Stimulated activated naive CD8-positive, alpha-beta T cell treated with anti-CD3 and anti-CD28 coated beads, Interleukin-15, Interleukin-2, amounts not matched to agents 100 ng/mL and 50 ng/mL, for 24 hours (primary cell): ENCODE measurements around the gene LBHD1.
"Not testable (repeated sequence)": the region's sequence is repeated elsewhere in the genome, so short reads cannot be mapped to it uniquely, and the experiment has no call there.

ENCODE experiments used
- H3K27ac Mint-ChIP-seq: one replicate; pipeline ENCODE4 v1.8.0; 2021; ENCODE audit warnings: mild to moderate bottlenecking, mixed read lengths
- H3K27me3 Mint-ChIP-seq: one replicate; pipeline ENCODE4 v1.8.0; 2021; ENCODE audit warnings: mixed read lengths
- H3K36me3 Mint-ChIP-seq: one replicate; pipeline ENCODE4 v1.8.0; 2021; ENCODE audit warnings: low read depth, mixed read lengths
- H3K4me1 Mint-ChIP-seq: one replicate; pipeline ENCODE4 v1.8.0; 2021; ENCODE audit warnings: low read depth, mixed read lengths
- H3K4me3 Mint-ChIP-seq: one replicate; pipeline ENCODE4 v1.8.0; 2021; ENCODE audit warnings: mild to moderate bottlenecking, mixed read lengths
- H3K9me3 Mint-ChIP-seq: one replicate; pipeline ENCODE4 v1.8.0; 2021; ENCODE audit warnings: mixed read lengths

LBHD1 gene

DNA sequence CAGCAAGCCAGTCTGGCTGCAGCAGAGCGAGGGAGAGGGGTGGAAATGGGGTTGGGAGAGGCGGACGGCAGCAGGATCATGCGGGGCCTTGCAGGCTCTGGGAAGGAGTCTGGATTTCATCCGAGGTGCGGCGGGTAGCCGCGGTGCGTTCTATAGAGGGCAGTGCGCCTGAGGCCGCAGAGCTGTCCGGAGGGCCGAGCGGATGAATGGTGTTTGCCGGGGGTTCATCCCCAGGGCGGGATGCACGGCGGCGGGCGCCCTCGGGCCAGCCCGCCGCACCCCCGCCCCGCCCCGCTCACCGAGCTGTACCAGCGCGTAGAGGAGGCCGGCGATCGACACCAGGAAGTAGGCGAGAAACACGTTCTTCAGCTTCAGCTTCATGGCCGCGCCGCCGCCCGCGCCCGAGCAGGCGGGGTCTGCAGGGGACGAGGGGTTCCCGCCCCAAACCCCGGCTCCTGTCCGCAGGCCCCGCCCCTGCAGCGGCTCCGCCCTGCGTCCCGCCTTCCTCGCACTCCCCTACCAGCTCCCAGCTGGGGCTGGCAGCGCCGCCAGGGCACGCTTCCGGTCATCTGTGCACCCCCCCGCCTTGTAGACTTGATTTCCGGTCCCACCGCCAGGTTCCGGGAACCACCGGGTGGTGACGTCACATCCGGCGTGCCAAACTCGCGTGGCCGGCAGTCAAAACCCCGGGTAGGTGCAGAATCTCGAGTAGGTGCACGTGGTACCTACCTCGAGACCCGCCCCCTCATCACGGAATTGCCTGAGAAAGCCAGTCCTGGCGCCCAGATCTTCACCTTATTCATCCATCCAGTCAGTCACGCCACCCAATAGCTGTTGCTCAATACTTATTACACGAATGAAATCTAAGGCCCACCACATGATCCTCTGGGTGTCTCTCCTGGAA is 50.2 kb downstream of the LBHD1 start, which contains the start of gene B3GAT3:
Gene B3GAT3 (minus strand): TSS at position 420 of the 904 bp plus-strand sequence. CDS start 39 bp downstream, at position 381.
- H3K27ac Mint-ChIP-seq: peak within 1 kb of the TSS; percentile 93
- H3K27me3 Mint-ChIP-seq: no peaks in the 10 kb centered on the region
- peak within 1 kb of the TSS; percentile 93 for H3K4me3 Mint-ChIP-seq
- peaks cover 32% of the 10 kb centered on the region for H3K4me1 Mint-ChIP-seq
- peaks cover 50% of the 10 kb centered on the region for H3K36me3 Mint-ChIP-seq
- no peaks in the 10 kb centered on the region for H3K9me3 Mint-ChIP-seq

GRCh38 chr11:62621027-62621566 is 51.0 kb downstream of the LBHD1 start:
- H3K27me3 Mint-ChIP-seq: no peaks in the 10 kb centered on the region

DNA sequence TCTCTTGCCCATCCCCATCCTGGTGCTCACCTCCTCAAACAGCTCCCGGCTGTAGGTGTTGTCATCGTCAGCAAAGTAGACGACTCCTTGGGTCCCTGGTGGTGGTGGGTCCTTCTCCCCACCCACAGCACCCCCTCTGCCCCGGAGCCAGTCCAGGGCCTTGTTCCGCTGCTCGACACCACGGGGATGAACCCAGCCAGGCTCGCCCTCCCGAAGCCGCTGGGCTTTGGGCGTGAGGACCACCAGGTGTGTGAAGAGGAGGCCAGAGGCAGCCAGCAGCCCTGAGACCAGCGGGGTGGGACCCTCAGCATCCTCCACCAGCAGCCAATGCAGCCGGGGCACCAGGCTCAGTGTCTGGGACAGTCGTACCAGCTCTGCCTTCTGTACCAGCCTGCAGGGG is 55.1 kb downstream of the LBHD1 start:
- not testable (repeated sequence) for H3K27me3 Mint-ChIP-seq, H3K9me3 Mint-ChIP-seq, H3K27ac Mint-ChIP-seq, H3K4me3 Mint-ChIP-seq
- Mint-ChIP-seq H3K4me1 (peaks cover 42% of the 10 kb centered on the region), H3K36me3 (peaks cover 28% of the 10 kb centered on the region)

More at GRCh38 chr11:62621027-62621566, 51.0 kb downstream of the LBHD1 start:
- H3K4me3 Mint-ChIP-seq: peak overlapping the region; percentile 93
- peak overlapping the region; percentile 93 for H3K27ac Mint-ChIP-seq
- H3K9me3 Mint-ChIP-seq: no peaks in the 10 kb centered on the region
- peaks cover 47% of the 10 kb centered on the region for H3K36me3 Mint-ChIP-seq
- peaks cover 32% of the 10 kb centered on the region for H3K4me1 Mint-ChIP-seq

GRCh38 chr11:62615521-62615920 is 56.5 kb downstream of the LBHD1 start:
- no peaks in the 10 kb centered on the region for H3K27me3 Mint-ChIP-seq
- H3K9me3 Mint-ChIP-seq: no peaks in the 10 kb centered on the region
- no peak overlapping the region for H3K27ac Mint-ChIP-seq
- H3K36me3 Mint-ChIP-seq: peaks cover 21% of the 10 kb centered on the region
- H3K4me1 Mint-ChIP-seq: peaks cover 44% of the 10 kb centered on the region
- H3K4me3 Mint-ChIP-seq: no peak overlapping the region

DNA sequence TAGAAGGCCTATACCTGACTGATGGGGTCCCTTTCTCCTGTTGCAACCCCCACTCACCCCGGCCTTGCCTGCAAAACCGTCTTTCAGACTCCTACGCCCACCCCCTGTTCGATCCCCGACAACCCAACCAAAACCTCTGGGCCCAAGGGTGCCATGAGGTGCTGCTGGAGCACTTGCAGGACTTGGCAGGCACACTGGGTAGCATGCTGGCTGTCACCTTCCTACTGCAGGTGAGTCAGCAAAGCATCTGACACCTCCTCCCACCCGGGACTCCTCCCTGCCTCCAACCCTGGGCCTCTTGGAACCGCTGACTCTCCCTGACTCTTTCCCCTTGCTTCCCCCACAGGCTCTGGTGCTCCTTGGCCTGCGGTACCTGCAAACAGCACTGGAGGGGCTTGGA is 57.8 kb downstream of the LBHD1 start:
- no peaks in the 10 kb centered on the region for H3K27me3 Mint-ChIP-seq
- H3K4me3 Mint-ChIP-seq: no peak overlapping the region
- peaks cover 28% of the 10 kb centered on the region for H3K36me3 Mint-ChIP-seq
- no peaks in the 10 kb centered on the region for H3K9me3 Mint-ChIP-seq
- peaks cover 43% of the 10 kb centered on the region for H3K4me1 Mint-ChIP-seq
- H3K27ac Mint-ChIP-seq: peak overlapping the region; percentile 88

GRCh38 chr11:62613291-62613778 is 58.7 kb downstream of the LBHD1 start:
- Mint-ChIP-seq H3K4me1 (peaks cover 45% of the 10 kb centered on the region), H3K27me3 (no peaks in the 10 kb centered on the region), H3K27ac (peak overlapping the region; percentile 88), H3K9me3 (no peaks in the 10 kb centered on the region), H3K36me3 (peaks cover 28% of the 10 kb centered on the region), H3K4me3 (no peak overlapping the region)
